RCC 7860 (cell line): ENCODE measurements around the gene ZNF263.
"Not testable (repeated sequence)": the region's sequence is repeated elsewhere in the genome, so short reads cannot be mapped to it uniquely, and the experiment has no call there.

Experiments used
- DNase-seq: peaks from one replicate; pipeline ENCODE4 v3.0.0-alpha.2; 2015; ENCODE audit warnings: low spot score
- FAIRE-seq: peaks from 2 replicates; lab custom pipeline; 2012; peaks lifted over from hg19 to GRCh38; lab: Jason Lieb, UNC

Gene ZNF263

GRCh38 chr16:3266873-3267537, 16.3 kb upstream of the ZNF263 start:
- FAIRE-seq (no peak), DNase-seq (peak; percentile 25)

GRCh38 chr16:3268294-3268693, 15.0 kb upstream of the ZNF263 start:
- no peak for FAIRE-seq
- DNase-seq, result no peak

- not testable (repeated sequence) for FAIRE-seq, DNase-seq
These were observed 12.6 kb upstream of the ZNF263 start for GRCh38 chr16:3270718-3271117.

- FAIRE-seq, DNase-seq: not testable (repeated sequence)
These were observed 12.0 kb upstream of the ZNF263 start for GRCh38 chr16:3271281-3271680.

- no peak for DNase-seq
- FAIRE-seq, result no peak
These were observed 8.8 kb upstream of the ZNF263 start for GRCh38 chr16:3274490-3274889.

GRCh38 chr16:3274947-3275346, 8.3 kb upstream of the ZNF263 start:
- no peak for FAIRE-seq
- DNase-seq, result no peak

GRCh38 chr16:3276679-3277078, 6.6 kb upstream of the ZNF263 start:
- no peak for DNase-seq
- FAIRE-seq, result no peak

GRCh38 chr16:3281222-3281820, 2.0 kb upstream of the ZNF263 start:
- FAIRE-seq (no peak), DNase-seq (no peak)

GRCh38 chr16:3282103-3282729, 1.1 kb upstream of the ZNF263 start:
- FAIRE-seq (no peak), DNase-seq (no peak)

- DNase-seq (no peak), FAIRE-seq (no peak)
These were observed 504 bp downstream of the ZNF263 start for GRCh38 chr16:3283543-3284447.

GRCh38 chr16:3285131-3285530, 1.8 kb downstream of the ZNF263 start:
- FAIRE-seq (no peak), DNase-seq (no peak)

- no peak for FAIRE-seq
- DNase-seq, result no peak
These were observed 6.8 kb downstream of the ZNF263 start for GRCh38 chr16:3289998-3290673.

- FAIRE-seq (no peak), DNase-seq (no peak)
These were observed 9.3 kb downstream of the ZNF263 start for GRCh38 chr16:3292604-3293003.

- FAIRE-seq (no peak), DNase-seq (no peak)
These were observed 11.9 kb downstream of the ZNF263 start for GRCh38 chr16:3295209-3295608.

GRCh38 chr16:3295783-3296182, 12.5 kb downstream of the ZNF263 start:
- no peak for FAIRE-seq
- DNase-seq, result no peak

- FAIRE-seq (no peak), DNase-seq (no peak)
These were observed 21.1 kb downstream of the ZNF263 start for GRCh38 chr16:3304370-3304769.

GRCh38 chr16:3305109-3306068, 22.1 kb downstream of the ZNF263 start, which contains the start of the genes TIGD7 and ZNF75A:
TSS of gene TIGD7 (minus strand) at chr16:3305430. CDS start at chr16:3300614, 4,816 bp downstream.
TSS of gene ZNF75A (plus strand) at chr16:3305497. CDS start at chr16:3308429, 2,932 bp downstream.
- DNase-seq (peak; percentile 62), FAIRE-seq (no peak)

GRCh38 chr16:3306078-3306477, 22.8 kb downstream of the ZNF263 start:
- FAIRE-seq (no peak), DNase-seq (no peak)

- DNase-seq (no peak), FAIRE-seq (no peak)
These were observed 28.2 kb downstream of the ZNF263 start for GRCh38 chr16:3311496-3311895.
